Measurements from ENCODE around the gene C19orf81. TPM values are rescaled to one million over a fixed set of nuclear protein-coding genes. Genes with fewer than 3 reads are reported as not detected.

C19orf81 gene
- total and polyA plus RNA-seq, 2 of the 8 experiments (the other 6 are each of a cell fraction or from before 2014, with no cell fraction given): 11.7 to 13.0 TPM

DNA sequence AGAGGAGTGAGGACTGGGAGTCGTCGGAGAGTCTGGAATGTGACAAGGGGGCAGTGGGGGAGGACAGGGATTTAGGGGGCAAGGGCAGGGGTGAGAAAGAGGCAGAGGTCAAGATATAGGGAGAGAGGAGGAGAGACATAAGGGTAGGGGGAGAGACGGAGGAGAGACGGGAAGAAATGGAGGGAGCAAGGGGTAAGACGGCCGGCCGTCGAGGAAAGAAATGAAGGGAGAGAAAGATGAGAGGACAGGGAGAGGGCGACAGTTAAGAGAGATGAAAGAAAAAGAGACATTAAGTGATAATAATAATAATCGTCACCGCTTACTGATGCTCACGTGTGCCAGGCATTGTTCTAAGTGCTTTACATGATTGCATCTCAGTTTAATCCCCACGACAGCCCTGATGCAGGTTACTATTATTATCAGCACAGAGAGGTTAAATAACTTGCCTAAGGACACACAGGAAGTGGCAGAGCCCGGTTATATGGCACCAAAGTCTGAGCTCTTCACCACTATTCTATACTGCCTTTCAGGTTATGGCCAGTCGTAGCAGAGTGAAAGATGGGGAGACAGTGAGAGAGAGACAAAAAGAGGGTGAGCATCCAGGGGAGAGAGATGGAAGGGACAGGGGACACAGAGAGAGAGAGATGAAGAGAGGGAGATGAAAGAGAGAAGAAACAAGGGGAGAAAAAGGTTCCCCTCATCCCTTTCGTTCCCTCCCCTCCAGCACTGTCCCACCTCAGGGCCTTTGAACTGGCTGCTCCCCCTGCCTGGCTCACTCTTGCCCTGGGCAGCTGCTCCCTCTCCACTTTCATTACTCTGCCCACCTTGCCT lies 13.6 kb downstream of the C19orf81 start:
- Histone ChIP-seq H4K20me1 (replicated peaks in 1 of 2; ENCODE audit: control insufficient read depth in 1 of 2, insufficient read depth in 2 of 2, low read length in 2 of 2) (peaks cover 0 to 9% of the 10 kb centered on the region in 2 experiments), H3K23ac (ENCODE audit: insufficient read length) (no peak overlapping the region), H2AK5ac (ENCODE audit: low read depth, low read length) (no peak overlapping the region), H4K5ac (ENCODE audit: insufficient read length, low read depth, low read length) (no peak overlapping the region), H4K8ac (ENCODE audit: extremely low read depth, insufficient read depth, low read length) (no peak overlapping the region), H3K27me3 (replicated peaks in 1 of 4; ENCODE audit: control insufficient read depth in 3 of 4, extremely low read depth in 1 of 4, insufficient read depth in 3 of 4, low read length in 3 of 4) (peaks cover 14 to 20% (median 17%) of the 10 kb centered on the region in 4 experiments), H4K91ac (replicated peaks; ENCODE audit: insufficient read length, low read length) (no peak overlapping the region), H3K4me2 (ENCODE audit: insufficient read depth in 1 of 2, low read depth in 2 of 2, low read length in 2 of 2) (no peak overlapping the region), H2BK15ac (ENCODE audit: low read length) (no peak overlapping the region), H3K9ac (replicated peaks in 1 of 4; ENCODE audit: extremely low read depth in 1 of 4, low read depth in 3 of 4, low read length in 3 of 4) (no peak overlapping the region), H3K79me2 (ENCODE audit: control insufficient read depth in 1 of 2, insufficient read depth in 2 of 2, low read length in 2 of 2) (no peaks in the 10 kb centered on the region), H2BK5ac (ENCODE audit: low read depth, low read length) (no peak overlapping the region), H2BK12ac (ENCODE audit: low read depth, low read length) (no peak overlapping the region), H3K23me2 (ENCODE audit: low read depth, low read length) (peaks cover 12% of the 10 kb centered on the region), H3K79me1 (ENCODE audit: low read depth, low read length) (no peaks in the 10 kb centered on the region), H3K56ac (replicated peaks; ENCODE audit: insufficient read length, low read depth, low read length) (no peak overlapping the region), H3K4me3 (ENCODE audit: extremely low read depth in 1 of 4, insufficient read depth in 2 of 4, low read depth in 3 of 4, low read length in 4 of 4) (no peak overlapping the region), H3K14ac (ENCODE audit: insufficient read length) (no peak overlapping the region), H3K9me3 (ENCODE audit: insufficient read depth in 2 of 2, low read depth in 1 of 2, low read length in 1 of 2) (0 out of 4 replicates have a peak, but pooled peaks cover 0 to 5% of the 10 kb centered on the region in 2 experiments), H2AFZ (ENCODE audit: low read length) (no peak overlapping the region), H2BK20ac (ENCODE audit: low read length) (no peak overlapping the region), H3K4ac (replicated peaks; ENCODE audit: insufficient read length, low read depth, low read length) (no peak overlapping the region), H3K18ac (ENCODE audit: extremely low read depth, low read length) (no peak overlapping the region), H3K4me1 (replicated peaks in 1 of 4; ENCODE audit: control insufficient read depth in 3 of 4, insufficient read depth in 4 of 4, low read length in 3 of 4) (peaks cover 0 to 13% (median 8%) of the 10 kb centered on the region in 4 experiments; a peak in 5 of 7 replicates), H2BK120ac (replicated peaks; ENCODE audit: low read depth, low read length) (no peak overlapping the region), H3K27ac (ENCODE audit: low read depth, low read length) (no peak overlapping the region), H3K36me3 (ENCODE audit: control insufficient read depth in 2 of 4, insufficient read depth in 4 of 4, low read length in 3 of 4) (no peaks in the 10 kb centered on the region; a peak in 1 of 8 replicates)
- CTCF ChIA-PET (ENCODE audit: partially characterized antibody): interaction anchor here (0.7 to 2.6 kb wide), 2 partner anchors 20 to 125 kb away, joined by 3 to 14 read pairs; no protein-coding TSS in a partner anchor
- no peak for FAIRE-seq
- POLR2A ChIA-PET (ENCODE audit: partially characterized antibody): interaction anchor here (0.6 kb wide), 1 partner anchor 76 kb away, joined by 3 read pairs; no protein-coding TSS in a partner anchor
- DNase-seq (ENCODE audit: low read depth in 1 of 2, low spot score in 2 of 2): no peak
- TF ChIP-seq CHD2 (IDR thresholded peaks at IDR 0.05; ENCODE audit: low read length): no peak
- peak in 1 of 2 experiments; percentile 49; a peak in 1 of 4 replicates for TF ChIP-seq HDAC2 (IDR thresholded peaks at IDR 0.05; ENCODE audit: borderline replicate concordance in 1 of 2, low read depth in 2 of 2, low read length in 2 of 2)
- TF ChIP-seq EP300 (IDR thresholded peaks at IDR 0.05; ENCODE audit: borderline replicate concordance in 1 of 2, low read depth in 2 of 2, low read length in 2 of 2): no peak
- no peak for TF ChIP-seq YY1 (IDR thresholded peaks at IDR 0.05; ENCODE audit: low read depth, low read length)
- TF ChIP-seq, protein P1, sequence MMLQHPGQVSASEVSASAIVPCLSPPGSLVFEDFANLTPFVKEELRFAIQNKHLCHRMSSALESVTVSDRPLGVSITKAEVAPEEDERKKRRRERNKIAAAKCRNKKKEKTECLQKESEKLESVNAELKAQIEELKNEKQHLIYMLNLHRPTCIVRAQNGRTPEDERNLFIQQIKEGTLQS (IDR thresholded peaks at IDR 0.05; ENCODE audit: insufficient read depth, low read depth, low read length): no peak
- whole genome bisulfite sequencing, 2 experiments (ENCODE audit: extremely low coverage in 1 of 2, insufficient coverage in 1 of 2, insufficient read length in 1 of 2, insufficient replicate concordance in 2 of 2, low coverage in 1 of 2, low lambda C conversion rate in 2 of 2, missing lambda C conversion rate in 1 of 2): 78% methylated on average over 14 of the region's 16 CpGs; no CpG with 5 or more reads in 1 of the 2 experiments
